Stimulated activated CD8-positive, alpha-beta memory T cell treated with anti-CD3 and anti-CD28 coated beads, Interleukin-15, amount 100 ng/mL, for 24 hours (primary cell): ENCODE results near the gene NOL3.

ENCODE experiments used
- DNase-seq: peaks from one replicate; pipeline ENCODE4 v3.0.0-alpha.2; 2020; ENCODE audit warnings: low read depth

Gene NOL3

GRCh38 chr16:67190041-67190440 lies 19.7 kb downstream of the NOL3 start, which contains the start of gene EXOC3L1:
Gene EXOC3L1 (minus strand): TSS chr16:67190136. CDS start chr16:67189676, 460 bp downstream.
- no peak for DNase-seq

GRCh38 chr16:67190448-67191399 lies 20.4 kb downstream of the NOL3 start:
- no peak for DNase-seq

- no peak for DNase-seq
These were observed 21.2 kb downstream of the NOL3 start for GRCh38 chr16:67191411-67191994.

DNA sequence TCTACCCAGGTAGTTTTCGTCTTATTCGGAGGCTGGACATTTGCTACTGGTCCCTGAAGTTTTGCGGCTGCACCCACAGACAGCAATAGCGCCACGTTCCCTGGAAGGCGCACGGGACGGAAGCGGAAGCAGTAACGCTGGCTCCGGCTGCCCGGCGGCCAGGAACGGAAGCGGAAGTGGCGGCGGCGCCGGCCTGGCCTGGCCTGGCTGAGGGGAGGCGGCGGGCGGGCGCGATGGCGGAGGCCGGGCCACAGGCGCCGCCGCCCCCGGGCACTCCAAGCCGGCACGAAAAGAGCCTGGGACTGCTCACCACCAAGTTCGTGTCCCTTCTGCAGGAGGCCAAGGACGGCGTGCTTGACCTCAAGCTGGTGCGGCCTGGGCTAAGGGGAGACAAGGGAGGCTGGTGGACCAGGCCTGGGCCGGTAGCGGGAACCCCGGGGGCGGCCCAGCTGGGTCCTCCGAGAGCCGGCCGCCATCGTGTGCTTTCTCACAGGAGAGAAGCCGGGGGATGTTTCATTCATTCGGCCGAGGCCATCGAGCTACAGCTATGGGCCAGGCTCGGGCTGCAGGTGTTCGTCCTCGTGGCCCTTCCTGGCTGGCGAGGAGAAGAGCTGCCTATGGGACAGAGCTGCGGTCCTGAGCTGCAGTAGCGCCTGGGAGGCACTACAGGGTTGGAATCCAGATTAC lies 21.8 kb downstream of the NOL3 start, which contains the start of gene E2F4:
E2F4 (plus strand) TSS at position 161 of the 687 bp plus-strand sequence; CDS start at position 234, 73 bp downstream.
- DNase-seq: peak; percentile 82

- no peak for DNase-seq
These were observed 22.5 kb downstream of the NOL3 start for GRCh38 chr16:67192781-67193361.

DNA sequence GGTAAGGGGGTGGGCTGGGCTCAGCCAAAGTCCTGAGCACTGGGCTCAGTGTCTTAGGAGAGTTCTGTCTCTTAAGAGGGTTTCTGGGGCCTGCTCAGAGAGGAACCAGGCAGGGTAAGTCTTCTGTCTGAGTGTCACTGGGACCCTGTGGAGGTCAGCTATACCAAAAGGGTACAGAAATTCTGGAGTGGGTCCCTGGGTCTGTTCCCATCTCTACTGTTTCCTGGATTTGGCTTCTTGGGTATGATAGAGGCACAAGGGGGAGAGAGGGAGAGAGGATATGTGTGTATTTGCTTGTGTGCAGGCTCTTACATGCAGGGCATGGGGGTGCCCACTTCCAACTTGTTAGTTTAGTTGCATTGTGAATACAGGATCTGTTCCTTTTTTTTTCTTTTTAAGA lies 23.2 kb downstream of the NOL3 start:
- DNase-seq: no peak

DNA sequence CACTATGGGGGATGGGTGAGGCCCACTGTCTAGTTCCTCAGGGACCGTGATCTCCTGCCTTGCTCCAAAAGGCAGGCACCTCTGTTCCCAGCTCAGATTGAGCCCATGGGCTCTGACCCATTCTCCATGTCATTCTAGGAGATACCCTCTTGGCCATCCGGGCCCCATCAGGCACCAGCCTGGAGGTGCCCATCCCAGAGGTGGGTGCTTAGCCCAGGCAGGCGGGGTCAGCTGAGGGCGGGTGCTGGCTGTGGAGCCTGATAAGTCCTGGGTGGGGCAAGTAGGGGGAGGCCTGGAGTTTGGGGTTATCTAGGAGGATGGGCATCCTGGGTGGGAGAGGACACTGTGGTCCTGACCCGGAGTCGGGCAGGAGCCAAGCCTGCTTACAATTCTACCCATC lies 23.9 kb downstream of the NOL3 start:
- DNase-seq: no peak

DNA sequence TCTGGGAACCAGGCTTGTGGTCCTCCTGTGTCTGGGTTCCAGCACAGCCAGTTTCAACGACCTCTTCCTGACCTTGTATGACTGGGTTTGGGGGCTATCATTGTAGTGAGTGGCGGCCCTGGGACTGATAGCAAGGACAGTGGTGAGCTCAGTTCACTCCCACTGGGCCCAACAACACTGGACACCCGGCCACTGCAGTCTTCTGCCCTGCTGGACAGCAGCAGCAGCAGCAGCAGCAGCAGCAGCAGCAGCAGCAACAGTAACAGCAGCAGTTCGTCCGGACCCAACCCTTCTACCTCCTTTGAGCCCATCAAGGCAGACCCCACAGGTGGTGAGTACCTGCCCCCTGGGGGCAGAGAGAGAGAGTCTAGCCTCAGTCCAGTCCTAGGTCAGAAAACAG lies 25.3 kb downstream of the NOL3 start:
- DNase-seq: no peak

DNA sequence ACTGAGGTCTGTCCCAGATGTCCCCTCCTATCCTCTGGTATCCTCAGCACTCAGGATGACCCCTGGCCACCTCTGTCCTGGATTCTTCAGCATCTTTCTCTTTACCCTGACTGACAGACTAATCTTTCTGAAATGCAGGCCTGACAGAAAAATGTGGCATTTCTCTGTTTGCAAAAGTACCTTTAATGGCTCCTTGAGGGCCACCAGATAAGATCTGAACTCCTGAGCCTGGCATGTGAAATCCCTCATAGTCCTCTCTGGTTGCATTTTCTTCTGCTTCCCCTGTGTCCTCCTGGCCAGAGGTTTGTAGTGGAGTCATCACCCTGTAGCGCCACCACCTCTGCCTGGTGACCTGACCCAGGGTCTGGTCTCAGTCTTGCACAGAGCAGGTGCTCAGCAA lies 26.5 kb downstream of the NOL3 start:
- no peak for DNase-seq

DNA sequence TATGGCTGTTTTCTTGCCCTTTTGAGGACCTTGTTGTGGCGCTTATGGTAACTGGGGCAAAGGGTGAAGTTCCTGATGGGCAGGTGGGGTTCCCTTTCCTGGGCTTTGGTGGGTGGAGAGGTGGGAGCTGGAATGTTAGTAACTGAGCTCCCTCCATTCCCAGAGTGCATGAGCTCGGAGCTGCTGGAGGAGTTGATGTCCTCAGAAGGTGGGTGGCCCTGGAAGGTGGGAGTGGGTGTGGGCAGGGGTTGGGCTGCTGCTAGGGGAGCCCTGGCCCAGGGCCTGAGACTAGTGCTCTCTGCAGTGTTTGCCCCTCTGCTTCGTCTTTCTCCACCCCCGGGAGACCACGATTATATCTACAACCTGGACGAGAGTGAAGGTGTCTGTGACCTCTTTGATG lies 27.4 kb downstream of the NOL3 start:
- DNase-seq: no peak

GRCh38 chr16:67198238-67198734 lies 27.9 kb downstream of the NOL3 start:
- DNase-seq: no peak

- DNase-seq: no peak
These were observed 28.9 kb downstream of the NOL3 start, which contains the start of gene ELMO3 for GRCh38 chr16:67199011-67199807. Gene ELMO3 (plus strand): TSS chr16:67199131. CDS start chr16:67199327, 196 bp downstream.

DNA sequence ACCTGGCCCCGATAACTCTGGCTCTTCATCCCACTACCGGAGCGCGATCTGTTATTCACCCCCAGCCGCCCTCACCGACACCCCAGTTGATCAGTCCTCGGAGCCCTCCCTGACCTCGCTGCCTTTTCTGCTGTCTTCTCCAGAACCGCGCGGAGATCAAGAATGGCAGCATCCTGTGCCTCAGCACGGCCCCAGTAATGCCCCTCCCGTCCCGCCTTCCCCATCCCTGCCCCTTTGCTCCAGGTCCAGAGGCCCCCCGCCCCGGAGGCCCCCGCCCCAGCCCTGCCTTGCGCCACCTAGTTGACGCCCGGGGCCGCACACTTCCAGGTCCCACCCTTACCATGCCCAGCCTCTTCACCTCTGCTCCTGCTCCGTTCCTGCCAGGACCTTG lies 29.5 kb downstream of the NOL3 start:
- DNase-seq: no peak

DNA sequence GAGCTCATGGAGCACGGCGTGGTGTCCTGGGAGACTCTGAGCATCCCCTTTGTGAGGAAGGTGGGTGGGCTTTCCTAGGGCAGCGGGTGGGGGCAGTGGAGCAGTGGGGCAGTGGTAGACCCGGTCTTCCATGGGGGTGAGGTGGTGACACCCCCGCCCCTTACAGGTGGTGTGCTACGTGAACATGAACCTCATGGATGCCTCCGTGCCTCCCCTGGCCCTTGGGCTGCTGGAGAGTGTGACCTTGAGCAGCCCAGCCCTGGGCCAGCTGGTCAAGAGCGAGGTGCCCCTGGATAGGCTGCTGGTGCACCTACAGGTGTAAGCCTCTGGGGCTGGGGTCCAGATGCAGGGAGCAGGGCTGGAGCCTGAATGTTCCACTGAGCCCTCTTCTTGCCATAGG lies 30.2 kb downstream of the NOL3 start:
- DNase-seq: no peak

DNA sequence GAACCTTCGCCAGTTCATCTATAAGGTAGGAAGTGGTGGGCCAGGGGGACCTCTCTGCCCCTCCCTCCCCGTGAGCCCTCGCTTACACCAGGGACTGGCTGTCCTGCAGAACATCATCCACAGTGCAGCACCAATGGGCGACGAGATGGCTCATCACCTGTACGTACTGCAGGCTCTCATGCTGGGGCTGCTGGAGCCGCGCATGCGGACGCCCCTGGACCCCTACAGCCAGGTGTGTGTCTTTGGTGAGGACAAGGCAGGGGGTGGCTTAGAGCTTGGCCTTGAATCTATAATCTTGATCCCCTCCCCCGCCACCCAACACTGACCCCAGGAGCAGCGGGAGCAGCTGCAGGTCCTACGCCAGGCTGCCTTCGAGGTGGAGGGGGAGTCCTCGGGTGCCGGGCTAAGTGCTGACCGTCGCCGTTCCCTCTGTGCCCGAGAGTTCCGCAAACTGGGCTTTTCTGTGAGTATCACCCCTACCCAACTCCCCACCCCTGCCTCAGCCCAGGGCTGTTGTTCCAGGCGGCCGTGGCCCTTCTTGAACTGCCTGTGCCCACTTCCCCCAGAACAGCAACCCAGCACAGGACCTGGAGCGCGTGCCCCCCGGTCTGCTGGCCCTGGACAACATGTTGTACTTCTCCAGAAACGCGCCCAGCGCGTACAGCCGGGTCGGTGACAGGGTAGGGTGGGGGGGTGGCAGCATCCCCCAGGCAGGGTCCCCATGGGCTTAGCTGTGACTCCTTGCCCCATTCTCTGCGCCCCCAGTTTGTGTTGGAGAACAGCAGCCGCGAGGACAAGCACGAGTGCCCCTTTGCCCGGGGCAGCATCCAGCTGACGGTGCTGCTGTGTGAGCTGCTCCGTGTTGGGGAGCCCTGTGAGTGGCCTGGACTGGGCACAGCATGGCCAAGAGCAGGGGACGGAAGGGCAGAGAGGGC lies 31.3 kb downstream of the NOL3 start:
- DNase-seq: no peak

DNA sequence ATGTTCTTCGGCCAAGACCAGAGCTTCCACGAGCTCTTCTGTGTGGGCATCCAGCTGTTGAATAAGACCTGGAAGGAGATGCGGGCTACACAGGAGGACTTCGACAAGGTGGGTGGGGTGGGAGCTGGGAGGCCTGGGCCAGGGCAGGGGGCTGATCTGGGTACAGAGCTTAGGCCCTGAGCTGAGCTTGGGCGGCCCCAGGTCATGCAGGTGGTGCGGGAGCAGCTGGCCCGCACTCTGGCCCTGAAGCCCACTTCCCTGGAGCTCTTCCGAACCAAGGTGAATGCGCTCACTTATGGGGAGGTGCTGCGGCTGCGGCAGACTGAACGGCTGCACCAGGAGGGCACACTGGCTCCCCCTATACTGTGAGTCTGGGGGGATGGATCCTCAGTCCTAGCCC lies 32.1 kb downstream of the NOL3 start:
- no peak for DNase-seq

DNA sequence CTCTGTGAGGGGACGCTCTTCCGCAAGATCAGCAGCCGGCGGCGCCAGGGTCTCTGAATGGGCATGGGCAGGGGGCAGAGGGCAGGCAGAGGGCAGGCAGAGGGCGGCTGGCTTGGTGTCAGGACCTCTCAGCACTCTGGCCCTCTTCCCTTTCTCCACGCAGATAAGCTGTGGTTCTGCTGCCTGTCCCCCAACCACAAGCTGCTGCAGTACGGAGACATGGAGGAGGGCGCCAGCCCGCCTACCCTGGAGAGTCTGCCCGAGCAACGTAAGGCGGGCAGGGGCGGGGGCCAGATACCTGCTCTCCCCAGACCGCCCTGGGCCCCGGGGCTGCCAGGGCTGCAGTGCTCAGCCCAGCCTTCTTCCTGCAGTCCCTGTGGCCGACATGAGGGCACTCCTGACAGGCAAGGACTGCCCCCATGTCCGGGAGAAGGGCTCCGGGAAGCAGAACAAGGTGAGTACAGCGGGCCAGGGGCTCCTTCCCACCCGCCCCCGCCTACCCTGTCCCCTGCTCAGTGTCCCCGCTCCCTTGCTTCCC lies 32.7 kb downstream of the NOL3 start:
- DNase-seq: no peak

DNA sequence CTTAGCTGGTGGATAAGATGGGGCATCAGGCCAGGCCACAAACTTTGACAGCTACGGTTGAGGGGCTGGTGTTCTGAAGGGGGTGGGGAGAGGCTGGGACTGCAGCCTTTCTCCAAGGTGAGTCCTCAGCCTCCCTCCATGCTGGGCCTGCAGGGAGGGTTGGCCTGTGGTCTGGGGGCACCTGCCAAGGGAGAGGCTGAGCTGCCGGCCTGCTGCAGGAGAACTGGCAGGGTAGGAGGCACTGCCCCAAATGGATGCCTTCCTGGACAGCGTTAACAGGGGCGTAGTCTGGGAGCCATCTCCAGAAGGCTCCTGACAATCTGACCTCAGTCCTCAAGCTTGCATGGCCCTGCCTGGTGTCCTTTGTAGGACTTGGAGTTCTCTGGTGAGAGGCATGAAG lies 33.7 kb downstream of the NOL3 start:
- no peak for DNase-seq

GRCh38 chr16:67206129-67206837 lies 35.9 kb downstream of the NOL3 start:
- DNase-seq: no peak
